HL-60 (cell line): Measurements from ENCODE around the gene QPCT.

ENCODE experiments used
- CTCF ChIP-seq: IDR thresholded peaks from one replicate; pipeline ENCODE4 v1.5.1; 2011; ENCODE audit warnings: low read length, control low read depth, inconsistent platforms; ENCODE audit not compliant: insufficient read depth
- GABPA ChIP-seq: IDR thresholded peaks from 2 replicates; pipeline ENCODE4 v1.6.1; 2012; ENCODE audit warnings: low read depth
- POLR2AphosphoS5 ChIP-seq: IDR thresholded peaks from 2 replicates; pipeline ENCODE4 v1.6.1; 2012; ENCODE audit warnings: low read depth
- REST ChIP-seq: IDR thresholded peaks from 2 replicates; pipeline ENCODE4 v1.6.1; 2012; ENCODE audit warnings: low read depth; ENCODE audit not compliant: insufficient replicate concordance
- SPI1 ChIP-seq: IDR thresholded peaks from 2 replicates; pipeline ENCODE4 v1.6.1; 2012; ENCODE audit warnings: low read depth, mild to moderate bottlenecking, borderline replicate concordance

- TF ChIP-seq CTCF (no peak), REST (no peak), POLR2AphosphoS5 (no peak), GABPA (no peak), SPI1 (no peak)
Observed at GRCh38 chr2:37376421-37377186, 32.2 kb downstream of the QPCT start.
